GM19035 (cell line): ENCODE results near the gene NKX1-1.

Experiments
- ATAC-seq: cut with Tn5 transposase; IDR thresholded peaks from one replicate; pipeline ENCODE4 v1.9.1; 2021; ENCODE audit not compliant: unreplicated experiment

NKX1-1 gene

GRCh38 chr4:1417522-1418390 lies 11.5 kb upstream of the NKX1-1 start:
- no peak for ATAC-seq

- ATAC-seq: no peak
Observed at GRCh38 chr4:1416948-1417260, 10.7 kb upstream of the NKX1-1 start.

GRCh38 chr4:1416051-1416947 lies 10.1 kb upstream of the NKX1-1 start:
- no peak for ATAC-seq

- ATAC-seq: no peak
Observed at GRCh38 chr4:1415681-1415981, 9.4 kb upstream of the NKX1-1 start.

- ATAC-seq: no peak
Observed at GRCh38 chr4:1414831-1415680, 8.8 kb upstream of the NKX1-1 start.

GRCh38 chr4:1413687-1414479 lies 7.6 kb upstream of the NKX1-1 start:
- no peak for ATAC-seq

- ATAC-seq: no peak
Observed at GRCh38 chr4:1413204-1413663, 7.0 kb upstream of the NKX1-1 start.

GRCh38 chr4:1412376-1413203 lies 6.3 kb upstream of the NKX1-1 start:
- no peak for ATAC-seq

- no peak for ATAC-seq
Observed at GRCh38 chr4:1411436-1412375, 5.5 kb upstream of the NKX1-1 start.

GRCh38 chr4:1410491-1411325 lies 4.5 kb upstream of the NKX1-1 start:
- ATAC-seq: no peak

GRCh38 chr4:1409491-1410425 lies 3.5 kb upstream of the NKX1-1 start:
- ATAC-seq: no peak

GRCh38 chr4:1409079-1409478 lies 2.8 kb upstream of the NKX1-1 start:
- no peak for ATAC-seq

- no peak for ATAC-seq
Observed at GRCh38 chr4:1408418-1408817, 2.2 kb upstream of the NKX1-1 start.

- no peak for ATAC-seq
Observed at GRCh38 chr4:1407657-1408333, 1.6 kb upstream of the NKX1-1 start.

- no peak for ATAC-seq
Observed at GRCh38 chr4:1406981-1407656, 877 bp upstream of the NKX1-1 start.
